Choroid plexus epithelial cell (primary cell): ENCODE results near the gene MNAT1.

Experiments
- DNase-seq: peaks from one replicate; pipeline ENCODE4 v3.0.0-alpha.2; 2010; ENCODE audit warnings: low read depth
- H3K4me3 ChIP-seq: 2 replicates; pipeline ENCODE4 v1.5.1; 2011; ENCODE audit warnings: low read depth, mild to moderate bottlenecking, control low read depth, low read length, moderate library complexity
- CTCF ChIP-seq: conservative IDR thresholded peaks from 2 replicates; pipeline ENCODE4 v1.5.1; 2011; ENCODE audit warnings: low read depth, mild to moderate bottlenecking, control low read depth, inconsistent platforms, low read length, moderate library complexity

Gene MNAT1

GRCh38 chr14:60972295-60972694 lies 237.7 kb downstream of the MNAT1 start:
- TF ChIP-seq CTCF = no peak
- no peak for DNase-seq
- H3K4me3 ChIP-seq = no peak overlapping the region

- no peak for DNase-seq
- no peak overlapping the region for H3K4me3 ChIP-seq
- no peak for TF ChIP-seq CTCF
Measured at GRCh38 chr14:60973070-60973469, 238.5 kb downstream of the MNAT1 start.

GRCh38 chr14:60974090-60974651 lies 239.6 kb downstream of the MNAT1 start:
- TF ChIP-seq CTCF = no peak
- no peak for DNase-seq
- no peak overlapping the region for H3K4me3 ChIP-seq

GRCh38 chr14:60975551-60975950 lies 241.0 kb downstream of the MNAT1 start:
- DNase-seq = no peak
- no peak overlapping the region for H3K4me3 ChIP-seq
- TF ChIP-seq CTCF = no peak

- no peak overlapping the region for H3K4me3 ChIP-seq
- DNase-seq = peak; percentile 12
Measured at GRCh38 chr14:60977847-60978246, 243.3 kb downstream of the MNAT1 start.

GRCh38 chr14:60980811-60981632 lies 246.5 kb downstream of the MNAT1 start, which contains the start of the genes SLC38A6 and TRMT5:
Gene SLC38A6, plus strand, starts transcription at chr14:60981245. Its CDS starts 33 bp downstream, at chr14:60981278.
Gene TRMT5, minus strand, starts transcription at chr14:60981079. Its CDS starts 106 bp downstream, at chr14:60980973.
- H3K4me3 ChIP-seq = peak within 1 kb of the TSS; percentile 86
- DNase-seq = peak; percentile 97
- no peak for TF ChIP-seq CTCF

More at GRCh38 chr14:60977847-60978246, 243.3 kb downstream of the MNAT1 start:
- no peak for TF ChIP-seq CTCF
